Measurements from ENCODE around the gene ACVR1. TPM values are rescaled to one million over a fixed set of nuclear protein-coding genes. Genes with fewer than 3 reads are reported as not detected.

The ACVR1 gene
- total RNA-seq, 1 donor from 2014 or later, result 34.4 TPM

- ATAC-seq, result no peak
- DNase-seq, result no peak
- no peak overlapping the region for H3K4me3 ChIP-seq
- TF ChIP-seq CTCF (IDR thresholded peaks at IDR 0.05), result no peak
- H3K4me1 ChIP-seq, result peaks cover 18% of the 10 kb centered on the region
- peaks cover 40% of the 10 kb centered on the region for H3K36me3 ChIP-seq
- no peaks in the 10 kb centered on the region for H3K9me3 ChIP-seq
- H3K27me3 ChIP-seq, result no peaks in the 10 kb centered on the region
- intact Hi-C loops (cut with DNase I), result loop anchor here (5.0 to 10.0 kb wide), 2 partner anchors 95 to 227 kb away; partner anchors contain the start of gene ACVR1
- no peak overlapping the region for H3K27ac ChIP-seq
Measured at GRCh38 chr2:157780211-157780610, 95.9 kb downstream of the ACVR1 start.

- Histone ChIP-seq H3K27me3 (no peaks in the 10 kb centered on the region), H3K27ac (no peak overlapping the region), H3K4me3 (no peak overlapping the region), H3K9me3 (no peaks in the 10 kb centered on the region), H3K4me1 (peaks cover 14% of the 10 kb centered on the region), H3K36me3 (peaks cover 44% of the 10 kb centered on the region)
- DNase-seq, result no peak
- ATAC-seq, result no peak
- intact Hi-C loops (cut with DNase I), result loop anchor here (5.0 to 10.0 kb wide), 2 partner anchors 95 to 228 kb away; partner anchors contain the start of gene ACVR1
- TF ChIP-seq CTCF (IDR thresholded peaks at IDR 0.05), result no peak
Measured at GRCh38 chr2:157779794-157780193, 96.3 kb downstream of the ACVR1 start.

- H3K36me3 ChIP-seq, result peaks cover 62% of the 10 kb centered on the region
- no peaks in the 10 kb centered on the region for H3K4me1 ChIP-seq
- H3K27ac ChIP-seq, result no peak overlapping the region
- H3K27me3 ChIP-seq, result no peaks in the 10 kb centered on the region
- TF ChIP-seq CTCF (IDR thresholded peaks at IDR 0.05), result peak; percentile 65
- no peak overlapping the region for H3K4me3 ChIP-seq
- H3K9me3 ChIP-seq, result no peaks in the 10 kb centered on the region
- peak; percentile 54 for ATAC-seq
- no peak for DNase-seq
- intact Hi-C loops (cut with DNase I), result no loop called here
Measured at GRCh38 chr2:157777427-157777826, 98.7 kb downstream of the ACVR1 start.

GRCh38 chr2:157771234-157771633 is 104.9 kb downstream of the ACVR1 start:
- Histone ChIP-seq H3K27ac (no peak overlapping the region), H3K4me1 (no peaks in the 10 kb centered on the region), H3K36me3 (peaks cover 76% of the 10 kb centered on the region), H3K27me3 (no peaks in the 10 kb centered on the region), H3K4me3 (no peak overlapping the region), H3K9me3 (no peaks in the 10 kb centered on the region)
- ATAC-seq (no peak), DNase-seq (no peak)
- intact Hi-C loops (cut with DNase I), result no loop called here
- no peak for TF ChIP-seq CTCF (IDR thresholded peaks at IDR 0.05)

- ATAC-seq (no peak), DNase-seq (no peak)
- Histone ChIP-seq H3K4me1 (no peaks in the 10 kb centered on the region), H3K27me3 (no peaks in the 10 kb centered on the region), H3K27ac (no peak overlapping the region), H3K9me3 (no peaks in the 10 kb centered on the region), H3K36me3 (peaks cover 78% of the 10 kb centered on the region), H3K4me3 (no peak overlapping the region)
- intact Hi-C loops (cut with DNase I), result no loop called here
- no peak for TF ChIP-seq CTCF (IDR thresholded peaks at IDR 0.05)
Measured at GRCh38 chr2:157769856-157770255, 106.3 kb downstream of the ACVR1 start.

GRCh38 chr2:157764386-157764785 is 111.7 kb downstream of the ACVR1 start:
- no peak for DNase-seq
- Histone ChIP-seq H3K27me3 (no peaks in the 10 kb centered on the region), H3K36me3 (peaks cover 51% of the 10 kb centered on the region), H3K4me1 (no peaks in the 10 kb centered on the region), H3K27ac (no peak overlapping the region), H3K9me3 (no peaks in the 10 kb centered on the region), H3K4me3 (no peak overlapping the region)
- TF ChIP-seq CTCF (IDR thresholded peaks at IDR 0.05), result no peak
- ATAC-seq, result peak; percentile 44
- intact Hi-C loops (cut with DNase I), result no loop called here
